ENCODE measurements around the gene PRTFDC1. TPM values are rescaled to one million over a fixed set of nuclear protein-coding genes. Genes with fewer than 3 reads are reported as not detected.
"Not testable (repeated sequence)": the region's sequence is repeated elsewhere in the genome, so short reads cannot be mapped to it uniquely, and the experiment has no call there.

The PRTFDC1 gene
- total RNA-seq, 2 donors from 2014 or later = 0.80 to 2.0 TPM

GRCh38 chr10:24840784-24841183, 111.6 kb downstream of the PRTFDC1 start:
- Histone ChIP-seq H3K27ac (no peak overlapping the region), H3K9me3 (no peaks in the 10 kb centered on the region), H3K36me3 (no peaks in the 10 kb centered on the region), H3K4me3 (no peak overlapping the region), H3K27me3 (replicated peaks; ENCODE audit: insufficient read depth) (no peaks in the 10 kb centered on the region), H3K4me1 (replicated peaks) (no peaks in the 10 kb centered on the region)
- no peak for DNase-seq (ENCODE audit: low spot score)
- TF ChIP-seq CTCF (IDR thresholded peaks at IDR 0.05) = no peak
- TF ChIP-seq POLR2AphosphoS5 (IDR thresholded peaks at IDR 0.05) = no peak
- TF ChIP-seq POLR2A (IDR thresholded peaks at IDR 0.05) = no peak
- intact Hi-C loops (cut with DNase I) = no loop called here

GRCh38 chr10:24837781-24838180, 114.6 kb downstream of the PRTFDC1 start:
- DNase-seq (ENCODE audit: low spot score); H3K4me1 ChIP-seq (replicated peaks); H3K36me3 ChIP-seq; H3K27ac ChIP-seq; H3K9me3 ChIP-seq; H3K27me3 ChIP-seq (replicated peaks; ENCODE audit: insufficient read depth); intact Hi-C loops (cut with DNase I); H3K4me3 ChIP-seq: not testable (repeated sequence)
- 89% methylated on average over 2 of the region's 2 CpGs for WGBS

GRCh38 chr10:24834869-24835268, 117.5 kb downstream of the PRTFDC1 start:
- intact Hi-C loops (cut with DNase I) = no loop called here
- no peaks in the 10 kb centered on the region for H3K4me1 ChIP-seq (replicated peaks)
- WGBS = 67% methylated on average over 2 of the region's 2 CpGs
- no peaks in the 10 kb centered on the region for H3K27me3 ChIP-seq (replicated peaks; ENCODE audit: insufficient read depth)
- H3K4me3 ChIP-seq = no peak overlapping the region
- H3K9me3 ChIP-seq = no peaks in the 10 kb centered on the region
- H3K27ac ChIP-seq = no peak overlapping the region
- no peak for DNase-seq (ENCODE audit: low spot score)
- TF ChIP-seq CTCF (IDR thresholded peaks at IDR 0.05) (no peak), POLR2A (IDR thresholded peaks at IDR 0.05) (no peak), POLR2AphosphoS5 (IDR thresholded peaks at IDR 0.05) (no peak)
- H3K36me3 ChIP-seq = no peaks in the 10 kb centered on the region

GRCh38 chr10:24826009-24826408, 126.4 kb downstream of the PRTFDC1 start:
- Histone ChIP-seq H3K9me3 (no peaks in the 10 kb centered on the region), H3K36me3 (no peaks in the 10 kb centered on the region), H3K27ac (no peak overlapping the region), H3K4me1 (replicated peaks) (no peaks in the 10 kb centered on the region), H3K4me3 (no peak overlapping the region), H3K27me3 (replicated peaks; ENCODE audit: insufficient read depth) (no peaks in the 10 kb centered on the region)
- DNase-seq (ENCODE audit: low spot score) = no peak
- intact Hi-C loops (cut with DNase I) = no loop called here
- WGBS = 15% methylated on average over 4 of the region's 4 CpGs
- no peak for TF ChIP-seq CTCF (IDR thresholded peaks at IDR 0.05)

- Histone ChIP-seq H3K4me3 (no peak overlapping the region), H3K4me1 (replicated peaks) (no peaks in the 10 kb centered on the region), H3K27me3 (replicated peaks; ENCODE audit: insufficient read depth) (no peaks in the 10 kb centered on the region), H3K36me3 (no peaks in the 10 kb centered on the region), H3K9me3 (no peaks in the 10 kb centered on the region), H3K27ac (no peak overlapping the region)
- intact Hi-C loops (cut with DNase I) = no loop called here
- 14% methylated on average over 1 of the region's 1 CpG for WGBS
- no peak for DNase-seq (ENCODE audit: low spot score)
- no peak for TF ChIP-seq CTCF (IDR thresholded peaks at IDR 0.05)
- no peak for TF ChIP-seq POLR2A (IDR thresholded peaks at IDR 0.05)
- no peak for TF ChIP-seq POLR2AphosphoS5 (IDR thresholded peaks at IDR 0.05)
Measured at GRCh38 chr10:24825551-24825950, 126.9 kb downstream of the PRTFDC1 start.
